ENCODE results near the gene C1QL2.

C1QL2 gene

DNA sequence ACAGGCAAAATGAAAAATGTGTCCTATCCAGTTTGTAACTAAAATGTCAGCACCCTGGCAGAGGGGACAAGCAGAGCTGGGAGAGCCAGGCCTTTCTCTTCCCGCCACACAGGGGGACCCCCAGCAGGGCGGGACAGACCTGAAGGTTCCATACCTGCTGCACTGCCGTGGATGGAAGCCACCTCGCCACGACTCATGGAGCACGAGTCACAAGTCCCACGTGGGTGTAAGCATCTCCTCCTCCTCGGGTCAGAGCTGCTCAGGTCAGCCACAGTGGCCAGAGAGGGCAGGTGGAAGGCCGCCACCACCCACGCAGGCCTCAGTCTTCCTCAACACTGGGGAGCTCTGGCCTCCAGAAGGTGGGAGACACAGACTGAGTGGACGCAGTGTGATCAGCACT is 21.0 kb downstream of the C1QL2 start:
- no peak for DNase-seq (ENCODE audit: low spot score)

DNA sequence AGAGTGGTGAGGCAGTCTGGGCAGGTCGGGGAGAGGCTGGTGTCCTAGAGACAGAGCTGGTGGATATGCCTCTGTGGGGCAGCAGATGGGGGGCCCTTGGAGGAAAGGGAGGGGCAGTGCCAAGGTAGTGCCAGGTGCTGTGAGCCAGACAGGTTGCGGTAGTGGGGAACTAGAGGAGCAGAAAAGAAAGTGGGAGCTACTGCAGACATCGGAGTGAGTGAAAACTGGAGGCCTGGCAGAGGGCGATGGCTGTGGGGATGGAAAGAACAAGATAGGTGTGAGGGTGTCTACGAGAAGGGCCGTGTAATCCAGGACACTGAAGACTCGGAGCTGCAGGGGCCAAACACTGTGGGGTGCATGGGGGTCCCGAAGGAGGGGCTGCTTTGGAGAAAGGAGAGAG is 21.7 kb downstream of the C1QL2 start:
- no peak for DNase-seq (ENCODE audit: low spot score)

DNA sequence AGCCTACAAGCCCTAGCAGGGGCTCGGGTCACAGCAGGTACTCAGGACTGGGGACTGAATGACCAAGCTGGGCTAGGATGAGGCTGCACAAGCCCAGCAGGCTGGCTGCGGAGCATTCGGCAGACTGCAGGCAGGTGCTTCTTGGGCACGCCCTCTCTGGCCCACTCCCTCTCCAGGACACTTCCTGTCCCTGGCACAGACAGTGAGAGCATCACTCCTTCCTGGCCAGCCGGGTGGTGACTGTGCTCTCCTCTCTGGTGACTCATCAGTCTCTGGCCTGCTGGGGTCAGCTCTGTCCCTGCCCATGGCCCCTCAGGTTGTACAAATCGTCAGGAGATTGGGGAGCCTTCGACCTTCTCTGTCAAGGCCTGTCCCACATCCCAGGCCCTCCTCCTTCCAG is 22.5 kb downstream of the C1QL2 start:
- no peak for DNase-seq (ENCODE audit: low spot score)

DNA sequence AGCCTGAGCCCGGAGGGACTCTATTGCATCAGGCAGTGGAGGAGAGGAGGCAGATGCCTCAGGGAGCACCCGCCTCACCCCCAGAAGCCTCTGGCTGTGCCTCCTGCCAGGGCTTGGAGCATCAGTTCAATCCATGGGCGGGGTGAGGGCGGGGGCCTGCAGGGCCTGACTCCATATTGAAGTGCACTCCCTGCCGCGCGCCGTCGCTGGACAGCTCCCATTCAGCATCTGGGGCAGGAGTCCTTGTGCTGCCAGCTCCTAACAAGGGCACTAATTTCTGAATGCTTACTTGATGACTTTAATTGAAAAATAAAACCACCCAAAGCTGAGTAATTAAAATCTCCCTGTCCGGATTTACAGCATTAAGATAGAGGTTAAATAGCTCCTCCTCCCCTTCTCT is 23.8 kb downstream of the C1QL2 start:
- DNase-seq (ENCODE audit: low spot score) = no peak

DNA sequence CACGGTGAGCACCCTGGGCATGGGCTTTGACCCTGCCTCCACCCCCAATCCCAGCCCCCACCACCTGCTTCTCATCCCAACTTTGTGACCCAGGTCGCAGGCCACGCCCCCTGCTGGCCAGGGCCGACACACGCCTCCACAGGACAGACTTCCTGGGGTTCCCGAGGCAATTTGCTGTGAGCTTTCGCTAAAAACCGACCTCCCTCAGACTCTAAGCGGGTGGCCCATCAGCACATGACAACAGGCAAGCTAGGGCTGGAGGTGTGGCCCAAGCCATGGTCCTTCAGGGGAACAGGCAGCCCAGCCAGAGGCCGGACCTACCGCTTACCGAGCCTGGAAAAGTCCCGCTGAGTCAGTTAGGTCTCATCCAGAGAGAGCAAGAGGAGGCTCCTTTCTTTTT is 31.9 kb downstream of the C1QL2 start:
- DNase-seq (ENCODE audit: low spot score) = peak; percentile 43

DNA sequence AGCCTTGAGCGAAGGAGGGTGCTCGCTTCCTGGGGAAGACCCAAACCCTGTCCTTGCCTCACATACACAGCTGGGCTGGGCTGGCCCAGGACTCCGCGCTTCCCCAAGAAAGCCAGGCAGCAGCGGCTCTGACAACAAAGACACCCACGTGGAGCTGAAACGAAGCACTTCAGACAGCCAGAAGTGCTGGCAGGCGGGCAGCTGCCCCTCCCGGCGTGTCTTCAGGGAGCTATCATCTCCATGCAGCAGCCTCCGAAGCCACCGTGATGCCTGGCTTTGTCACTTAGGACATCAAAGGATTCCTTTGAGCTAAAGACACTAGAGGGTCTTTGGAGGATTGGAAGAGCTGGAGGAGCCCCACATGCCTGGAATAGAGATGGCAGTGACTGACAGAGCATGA is 35.2 kb downstream of the C1QL2 start:
- DNase-seq (ENCODE audit: low spot score) = no peak

DNA sequence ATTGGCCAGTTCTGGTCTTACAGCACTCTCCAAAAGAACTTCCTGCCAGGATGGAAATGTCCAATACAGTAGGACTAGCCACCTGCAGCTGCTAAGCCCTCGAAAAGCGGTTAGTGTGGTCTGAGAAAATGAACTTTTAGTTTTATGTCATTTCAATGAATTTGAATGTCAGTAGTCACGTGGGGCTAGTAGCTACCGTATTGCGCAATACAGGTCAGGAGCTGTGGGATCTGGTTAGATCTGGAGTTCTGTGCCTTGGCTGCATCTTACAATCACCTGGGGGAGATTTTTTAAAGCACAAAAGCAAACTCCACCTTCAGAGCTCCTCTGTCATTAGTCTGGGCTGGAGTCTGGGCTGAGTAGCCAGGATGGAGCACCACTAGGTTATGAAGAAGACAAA is 35.9 kb downstream of the C1QL2 start:
- no peak for DNase-seq (ENCODE audit: low spot score)

DNA sequence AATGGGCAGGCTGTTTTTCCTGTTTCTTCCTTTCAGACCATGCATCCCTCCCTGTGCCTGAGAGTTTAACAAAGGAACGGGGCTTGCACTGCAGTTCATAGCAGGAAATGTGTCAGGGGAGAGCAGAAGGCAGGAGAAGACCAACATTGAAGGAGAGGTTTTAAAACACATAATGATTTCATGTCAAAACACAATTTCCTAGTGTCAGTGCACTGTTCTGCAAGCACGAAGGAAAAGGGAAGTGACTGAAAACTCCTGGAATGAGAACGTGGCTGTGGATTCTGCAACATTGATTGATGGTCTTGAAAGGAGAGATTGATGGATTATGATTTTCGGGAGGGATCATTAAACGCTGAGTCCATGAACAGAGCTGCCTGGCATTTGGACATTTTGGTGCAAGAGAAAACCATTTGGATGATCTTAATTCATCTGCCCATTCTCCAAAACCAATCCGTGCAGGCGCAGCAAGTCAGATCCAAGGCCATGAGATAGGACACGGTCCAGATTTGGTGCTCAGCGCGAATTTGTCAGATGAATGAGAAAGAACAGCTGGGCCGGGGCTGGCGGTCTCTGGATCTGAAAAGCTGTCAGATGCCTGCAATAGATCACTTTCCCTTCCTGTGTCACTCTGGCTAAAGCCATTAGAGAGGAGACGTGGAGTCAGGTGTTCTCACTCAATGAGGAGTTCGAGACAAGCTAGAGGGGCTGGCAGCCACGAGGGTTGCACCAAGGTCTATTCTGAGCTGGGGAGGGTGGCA is 38.4 kb downstream of the C1QL2 start:
- no peak for DNase-seq (ENCODE audit: low spot score)

DNA sequence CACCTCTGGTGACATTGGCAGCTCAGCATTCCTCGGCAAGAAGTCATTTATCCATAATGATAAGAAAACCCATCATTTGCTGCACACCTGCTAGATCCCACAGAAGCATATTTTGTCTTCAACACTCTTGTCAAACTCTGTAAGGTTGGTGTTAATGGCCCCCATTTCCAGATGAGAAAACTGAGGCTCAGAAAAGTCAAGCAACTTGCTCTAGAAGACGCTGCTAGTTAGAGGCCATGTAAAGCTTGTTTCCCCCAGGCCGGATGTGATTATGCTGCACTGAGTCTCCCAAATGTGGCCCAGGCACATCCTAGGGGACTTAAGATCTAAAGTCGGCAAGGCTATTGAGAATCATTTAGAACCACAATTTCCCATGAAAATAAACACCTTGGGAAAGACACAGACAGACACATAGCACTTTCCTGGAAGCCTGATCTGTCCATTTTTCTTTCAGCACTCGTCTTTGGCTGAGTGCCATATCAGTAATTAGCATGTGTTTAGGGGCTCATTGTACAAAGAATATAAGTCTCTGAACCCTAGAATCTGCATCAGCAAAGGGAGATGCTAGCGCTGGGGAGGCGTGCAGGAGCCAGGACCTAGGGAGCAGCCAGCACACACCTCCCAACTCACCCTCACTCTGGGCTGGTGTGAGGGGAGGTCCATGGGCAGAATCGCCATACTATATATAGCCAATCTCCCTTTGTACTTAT is 39.3 kb downstream of the C1QL2 start:
- DNase-seq (ENCODE audit: low spot score) = no peak

DNA sequence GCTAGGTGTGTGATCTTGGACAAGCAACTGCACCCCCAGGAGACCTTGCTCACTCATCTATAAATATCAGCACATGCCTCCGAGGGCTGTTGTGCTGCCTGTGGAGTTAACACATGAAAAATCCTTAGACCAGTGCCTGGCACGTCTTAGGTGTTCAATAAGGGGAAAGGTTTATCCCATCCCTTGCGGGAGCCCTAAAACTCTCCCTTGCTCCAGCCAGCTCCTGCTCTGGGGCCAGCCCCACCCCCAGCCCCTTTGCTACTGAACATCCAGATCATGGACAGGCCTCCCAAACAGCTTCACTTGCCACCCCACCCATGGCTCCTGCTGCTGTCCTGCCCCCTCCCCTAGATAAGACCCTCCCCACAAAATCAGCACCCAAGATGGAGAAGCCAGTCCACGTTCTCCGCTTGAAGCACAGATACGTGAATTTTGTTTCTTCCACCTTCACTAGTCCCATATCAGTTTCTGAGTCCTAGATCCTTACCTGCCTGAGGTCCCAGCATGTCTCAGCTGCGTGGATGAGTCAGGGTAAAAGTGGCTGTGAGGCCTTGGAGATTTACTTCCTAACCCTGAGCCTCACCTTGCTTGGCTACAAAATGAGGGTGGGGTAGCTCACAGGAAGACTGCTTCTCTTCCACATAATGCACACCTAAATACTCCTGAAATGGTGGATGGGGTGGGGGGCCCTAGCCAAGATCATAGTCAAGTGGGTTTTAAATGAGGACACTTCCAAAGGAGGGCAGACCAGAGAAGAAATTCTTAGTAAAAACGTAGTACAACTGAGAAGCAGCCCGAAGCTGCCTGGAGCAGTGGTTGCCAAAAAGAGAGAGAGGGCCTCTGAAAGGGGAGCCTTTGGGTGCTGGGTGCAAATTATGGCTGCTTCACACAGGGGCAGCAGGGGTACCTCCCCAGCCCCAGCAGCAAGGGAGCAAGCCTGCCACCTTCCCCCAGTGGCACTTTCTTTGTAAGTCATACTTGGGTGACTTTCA is 40.4 kb downstream of the C1QL2 start:
- DNase-seq (ENCODE audit: low spot score) = no peak

DNA sequence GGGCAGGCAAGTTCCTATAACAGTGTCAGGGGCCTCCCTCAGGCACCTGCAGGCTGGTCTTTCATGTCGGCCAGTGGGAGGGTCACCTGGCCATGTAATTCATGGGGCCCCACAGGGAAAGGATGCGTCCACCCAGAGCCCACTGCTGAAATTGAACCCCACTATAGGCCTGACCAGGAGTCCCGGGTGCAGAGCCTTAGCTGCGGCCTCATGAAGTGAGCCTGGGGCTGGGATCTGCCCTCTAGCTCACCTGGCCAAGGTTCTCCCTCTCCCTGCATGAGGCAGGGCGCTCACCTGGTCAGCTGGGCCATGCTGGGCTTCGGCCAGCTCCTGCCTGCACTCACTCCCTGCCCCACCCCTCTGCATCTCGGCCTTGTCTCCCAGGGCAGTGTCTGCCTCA is 41.1 kb downstream of the C1QL2 start:
- DNase-seq (ENCODE audit: low spot score) = no peak

DNA sequence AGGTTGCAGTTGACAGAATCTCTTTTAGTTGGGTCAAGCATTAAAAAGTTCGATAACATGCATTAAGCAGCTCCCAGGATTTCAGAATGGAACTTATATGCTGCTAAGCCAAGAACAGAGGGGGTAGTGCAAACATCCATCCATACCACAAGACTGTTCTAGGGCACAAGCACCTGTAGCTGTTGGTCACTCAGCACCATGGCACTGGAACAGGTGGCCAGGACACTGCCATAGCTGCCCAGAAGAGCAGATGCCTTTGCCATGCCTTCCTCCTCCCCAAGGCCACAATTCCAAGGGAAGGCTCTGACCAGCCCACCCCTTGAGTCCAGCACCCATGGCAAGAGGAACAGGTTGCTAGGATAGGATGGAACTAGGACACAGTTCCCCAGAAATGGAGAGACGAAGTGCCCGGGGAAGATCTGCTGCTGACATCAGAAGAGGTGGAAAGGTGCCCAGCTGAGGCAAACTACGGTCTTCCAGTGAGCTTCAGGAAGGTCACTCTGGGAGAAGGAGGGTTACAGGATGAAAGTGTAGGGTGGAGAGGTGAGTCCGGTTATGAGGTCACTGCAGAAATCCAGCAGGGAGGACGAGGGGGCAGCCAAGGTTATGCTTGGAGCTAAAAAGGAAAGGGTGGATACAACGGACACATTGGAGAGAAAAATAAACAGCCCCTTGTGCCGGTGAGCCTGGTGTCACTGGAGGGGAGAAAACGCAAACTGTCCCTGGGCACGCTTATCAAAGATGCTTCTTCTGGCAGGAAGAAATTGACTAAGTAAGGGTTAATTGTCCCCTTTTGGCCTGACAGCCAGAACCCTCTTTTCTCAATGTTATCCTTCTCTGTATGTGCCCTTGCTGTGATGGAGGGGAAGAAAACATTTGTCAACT is 41.9 kb downstream of the C1QL2 start:
- no peak for DNase-seq (ENCODE audit: low spot score)

DNA sequence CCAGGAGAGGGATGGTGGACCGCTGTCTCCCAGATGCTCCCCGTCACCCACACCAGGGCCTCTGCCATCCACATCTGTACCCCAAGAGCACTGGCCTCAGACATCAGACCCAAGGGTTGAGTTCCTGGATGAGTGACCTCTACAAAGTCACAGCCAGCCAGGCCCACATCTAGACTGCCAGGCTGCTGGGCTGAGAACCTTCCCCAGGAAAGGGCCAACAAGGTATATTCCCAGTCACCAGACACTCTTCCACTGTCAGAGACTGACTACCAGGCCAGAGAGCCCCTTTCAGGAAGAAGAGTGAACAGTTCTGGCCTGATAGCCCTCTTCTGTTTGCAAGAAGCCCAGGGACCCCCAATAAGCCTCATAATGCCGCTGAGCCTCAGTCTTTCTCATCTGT is 44.3 kb downstream of the C1QL2 start:
- no peak for DNase-seq (ENCODE audit: low spot score)

DNA sequence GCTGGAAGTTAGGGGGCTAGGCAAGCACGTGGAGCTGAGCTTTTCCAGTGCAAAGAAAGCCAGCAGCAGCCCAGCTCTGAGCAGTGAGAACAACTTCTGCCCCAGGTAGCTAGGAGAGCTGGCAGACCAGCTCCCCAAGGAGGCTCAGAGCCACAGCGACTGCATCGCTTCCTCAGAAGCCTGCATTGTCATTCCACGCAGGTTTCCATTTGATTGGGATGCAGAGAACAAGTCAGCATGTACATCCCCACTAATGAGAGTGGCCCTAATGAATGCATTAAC is 45.1 kb downstream of the C1QL2 start:
- DNase-seq (ENCODE audit: low spot score) = no peak

DNA sequence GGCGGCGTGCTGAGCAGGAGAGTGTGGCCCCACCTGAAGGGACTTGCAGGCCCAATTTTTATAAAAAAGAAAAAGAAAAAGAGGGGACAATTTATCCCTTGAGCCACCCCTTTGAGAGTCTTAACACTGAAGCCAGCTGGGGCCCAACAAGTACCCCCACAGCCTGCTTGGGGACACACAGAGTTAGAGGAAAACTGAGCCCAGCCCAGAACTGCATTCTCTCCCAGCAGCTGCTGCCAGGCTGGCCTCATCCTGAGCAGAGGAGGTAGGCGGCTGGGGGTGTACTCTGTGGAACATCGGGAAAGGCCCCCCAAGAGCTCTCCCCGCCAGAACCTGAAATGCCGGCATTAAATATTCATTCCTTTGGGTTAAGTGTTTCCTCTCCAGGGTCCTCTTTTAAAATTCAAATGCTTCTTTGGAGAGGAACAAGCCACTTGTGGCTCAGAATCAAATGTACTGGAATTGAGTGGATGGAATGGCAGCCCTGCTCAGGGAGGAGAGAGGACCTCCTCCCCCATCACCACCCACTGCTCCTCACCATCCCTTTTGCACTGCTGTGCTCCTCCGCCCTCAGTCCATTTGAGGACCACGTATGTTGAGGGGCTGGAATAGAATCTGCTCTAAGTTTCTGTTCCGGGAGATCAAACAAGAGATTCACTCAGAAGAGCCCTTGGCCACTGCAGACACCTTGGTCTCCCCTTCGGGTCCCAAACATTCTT is 45.6 kb downstream of the C1QL2 start:
- no peak for DNase-seq (ENCODE audit: low spot score)

DNA sequence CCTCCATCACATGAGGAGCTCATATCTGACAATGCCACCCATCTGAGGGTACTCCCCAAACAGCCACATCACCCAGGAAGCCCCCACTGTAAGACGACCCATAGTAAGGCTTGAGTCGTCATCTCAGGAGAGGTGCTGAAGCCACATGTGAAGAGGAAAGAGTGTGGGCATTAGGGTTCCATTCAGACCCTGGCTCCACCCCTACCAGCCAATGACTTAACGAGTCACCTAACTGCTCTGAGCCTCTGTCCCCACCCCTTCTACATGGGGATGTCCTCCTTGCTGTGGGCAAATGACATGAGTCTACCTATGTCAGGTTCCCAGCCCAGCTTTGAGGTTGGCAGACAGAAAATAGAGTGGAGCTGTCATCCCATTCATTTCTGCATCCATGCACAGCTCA is 46.3 kb downstream of the C1QL2 start:
- DNase-seq (ENCODE audit: low spot score) = no peak

DNA sequence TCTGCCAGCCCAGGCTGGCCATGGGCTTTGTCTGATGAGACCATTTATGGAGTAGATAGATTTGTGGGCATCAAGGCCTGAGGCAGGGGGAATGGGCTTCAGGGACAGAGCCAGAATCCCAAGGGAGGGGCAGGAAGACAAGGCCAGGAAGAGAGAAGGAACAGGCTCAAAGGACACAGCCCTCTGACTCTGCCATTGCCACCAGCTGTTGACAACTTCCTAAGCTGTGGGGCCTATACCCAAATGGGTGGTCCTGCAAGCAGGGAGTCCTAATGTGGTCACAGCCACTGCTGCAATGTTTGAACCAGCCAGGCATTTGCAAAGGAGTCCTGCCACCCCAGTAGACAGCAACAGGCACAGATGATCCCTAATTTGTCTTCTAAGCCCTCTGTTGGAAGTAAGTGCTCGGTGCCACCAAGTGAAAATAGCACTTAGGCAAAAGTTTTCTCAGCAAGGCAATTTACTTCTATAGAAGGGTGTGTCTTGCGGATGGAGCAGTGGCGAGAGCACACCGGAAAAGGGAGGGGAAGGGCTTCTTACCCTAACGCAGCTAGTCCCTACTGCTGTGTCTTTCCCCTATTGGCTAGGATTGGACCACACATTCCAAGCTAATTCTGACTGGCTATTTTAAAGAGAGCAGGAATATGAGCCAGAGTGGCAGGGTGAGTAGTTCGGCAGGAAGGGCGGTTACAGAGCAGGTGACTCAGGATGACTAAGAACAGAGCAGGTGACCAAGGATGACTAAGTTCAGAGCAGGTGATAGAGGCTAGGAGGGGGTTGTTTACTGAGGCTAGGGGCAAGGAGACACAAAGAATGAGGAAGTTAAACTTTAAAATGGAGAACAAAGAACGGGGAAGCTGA is 47.2 kb downstream of the C1QL2 start:
- no peak for DNase-seq (ENCODE audit: low spot score)

DNA sequence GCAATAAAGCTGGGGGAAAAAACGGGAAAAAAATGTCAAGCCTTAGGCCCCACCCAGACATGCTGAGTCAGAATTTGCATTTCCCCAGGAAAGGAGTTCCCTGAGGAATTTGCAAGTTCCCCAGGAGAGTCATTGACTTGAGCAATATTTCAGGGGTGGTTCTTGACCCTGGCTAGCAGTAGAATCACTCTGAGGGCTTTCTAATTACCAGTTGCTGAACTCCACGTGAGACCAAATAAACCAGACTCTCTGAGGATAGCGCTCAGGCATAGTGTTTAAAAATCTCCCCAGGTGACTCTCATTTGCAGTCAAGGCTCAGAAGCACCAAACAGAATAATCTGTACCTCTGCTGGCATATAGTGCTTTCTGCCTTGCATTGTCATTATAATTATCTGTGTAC is 48.7 kb downstream of the C1QL2 start:
- DNase-seq (ENCODE audit: low spot score) = no peak

DNA sequence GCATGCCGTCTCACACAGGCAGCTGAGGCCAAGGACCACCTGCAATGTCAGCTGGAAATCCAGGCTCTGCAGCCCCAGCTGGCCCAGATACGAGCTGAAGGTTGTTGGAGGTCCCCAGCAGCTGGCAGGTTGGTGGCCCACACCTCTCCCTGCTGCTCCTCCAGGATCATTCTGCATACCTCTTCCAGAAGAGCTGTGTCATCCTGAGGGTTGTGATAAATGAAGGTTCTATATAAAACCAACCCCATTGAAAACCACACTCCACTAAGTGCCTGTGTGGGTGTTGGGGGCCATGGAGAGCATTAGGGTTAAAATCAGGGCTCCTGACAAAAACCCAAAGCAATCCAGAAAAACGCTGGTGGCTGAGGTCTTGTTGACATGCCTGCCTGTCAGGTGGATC is 50.4 kb downstream of the C1QL2 start:
- no peak for DNase-seq (ENCODE audit: low spot score)

DNA sequence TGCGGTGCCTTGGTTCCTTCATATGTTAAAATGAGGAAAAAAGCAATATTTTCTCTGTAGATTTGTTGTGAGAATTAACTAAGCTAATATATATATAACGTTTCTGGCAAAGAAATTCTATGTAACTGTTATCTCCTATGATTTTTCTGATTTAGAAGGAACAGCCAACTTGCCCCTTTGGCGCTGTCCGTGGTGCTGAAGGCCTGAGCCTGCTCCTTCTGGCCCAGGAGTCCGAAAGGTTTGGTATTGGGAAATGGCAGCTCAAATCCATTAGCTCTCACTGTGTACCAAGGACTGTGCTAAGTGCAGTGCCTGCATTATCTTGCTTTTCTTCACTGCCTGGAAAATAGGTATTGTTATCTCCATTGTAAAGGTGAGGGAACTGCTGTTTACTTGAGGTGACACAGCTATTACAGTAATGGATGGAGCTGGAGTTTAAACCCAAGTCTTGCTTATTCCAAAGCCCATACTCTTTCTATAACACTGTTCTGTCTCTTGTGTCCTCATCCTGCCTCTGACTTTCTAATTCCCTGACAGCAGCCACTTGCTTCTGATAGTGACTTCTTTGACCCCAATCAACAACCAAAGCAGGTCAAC is 52.2 kb downstream of the C1QL2 start:
- peak; percentile 42 for DNase-seq (ENCODE audit: low spot score)

All from NAMALWA (cell line).